Loucy (cell line): ENCODE results near the gene LAPTM5.

Experiments
- H2AFZ ChIP-seq: fragments of 200-600 bp; sonication (generic); 2 replicates; pipeline ENCODE4 v1.6.0; 2016; ENCODE audit warnings: antibody characterized with exemption, mild to moderate bottlenecking, low read length, moderate library complexity
- H3F3A ChIP-seq: fragments of 200-600 bp; 2 replicates; pipeline ENCODE4 v1.6.0; 2016; ENCODE audit warnings: antibody characterized with exemption, low read depth, mild to moderate bottlenecking
- H3K27me3 ChIP-seq: fragments of 200-600 bp; sonication (generic); 2 replicates; pipeline ENCODE4 v1.6.1; 2014; ENCODE audit warnings: low read length, mild to moderate bottlenecking; ENCODE audit not compliant: insufficient read depth, poor library complexity, severe bottlenecking
- H3K36me3 ChIP-seq: fragments of 200-600 bp; sonication (generic); 2 replicates; pipeline ENCODE4 v1.6.1; 2016; ENCODE audit warnings: low read length; ENCODE audit not compliant: insufficient read depth
- H3K4me1 ChIP-seq: fragments of 200-600 bp; sonication (generic); 2 replicates; pipeline ENCODE4 v1.5.1; 2014; ENCODE audit warnings: low read length, mild to moderate bottlenecking; ENCODE audit not compliant: insufficient read depth, poor library complexity, severe bottlenecking
- H3K4me2 ChIP-seq: fragments of 200-600 bp; sonication (generic); 2 replicates; pipeline ENCODE4 v1.6.0; 2014; ENCODE audit warnings: antibody characterized with exemption, low read length, low read depth, mild to moderate bottlenecking; ENCODE audit not compliant: poor library complexity, severe bottlenecking
- H3K4me3 ChIP-seq: fragments of 200-600 bp; sonication (generic); 2 replicates; pipeline ENCODE4 v1.5.1; 2014; ENCODE audit warnings: low read length, mild to moderate bottlenecking, mixed read lengths; ENCODE audit not compliant: poor library complexity, severe bottlenecking
- H3K79me2 ChIP-seq: fragments of 200-600 bp; sonication (generic); 2 replicates; pipeline ENCODE4 v1.6.1; 2014; ENCODE audit warnings: low read length; ENCODE audit not compliant: insufficient read depth
- H3K9ac ChIP-seq: fragments of 200-600 bp; sonication (generic); 2 replicates; pipeline ENCODE4 v1.6.0; 2014; ENCODE audit warnings: mild to moderate bottlenecking, low read depth, low read length, moderate library complexity; ENCODE audit not compliant: poor library complexity, severe bottlenecking
- H3K9me2 ChIP-seq: fragments of 200-600 bp; sonication (generic); replicated peaks from 2 replicates; pipeline ENCODE4 v1.6.1; 2016; ENCODE audit warnings: low read depth, low read length, mixed read lengths
- H3K9me3 ChIP-seq: fragments of 200-600 bp; sonication (generic); 2 replicates; pipeline ENCODE4 v1.6.1; 2014; ENCODE audit warnings: mild to moderate bottlenecking, antibody characterized with exemption, low read length, low read depth; ENCODE audit not compliant: insufficient read depth
- H4K20me1 ChIP-seq: fragments of 200-600 bp; sonication (generic); 2 replicates; pipeline ENCODE4 v1.6.0; 2014; ENCODE audit warnings: antibody characterized with exemption, low read length, mild to moderate bottlenecking; ENCODE audit not compliant: insufficient read depth, poor library complexity, severe bottlenecking
- CTCF ChIP-seq: fragments of 200-600 bp; sonication (generic); conservative IDR thresholded peaks from 2 replicates; pipeline ENCODE4 v1.5.1; 2014; ENCODE audit warnings: mild to moderate bottlenecking, antibody characterized with exemption, low read length
- EZH2phosphoT487 ChIP-seq: fragments of 200-600 bp; IDR thresholded peaks from 2 replicates; pipeline ENCODE4 v1.6.1; 2018; ENCODE audit warnings: antibody characterized with exemption, mild to moderate bottlenecking, moderate library complexity, borderline replicate concordance

The LAPTM5 gene

GRCh38 chr1:30804822-30805221 is 47.2 kb upstream of the LAPTM5 start:
- no peaks in the 10 kb centered on the region for H4K20me1 ChIP-seq
- no peaks in the 10 kb centered on the region for H3K9me2 ChIP-seq
- no peaks in the 10 kb centered on the region for H3K9me3 ChIP-seq
- no peak overlapping the region for H3K4me2 ChIP-seq
- no peak for TF ChIP-seq EZH2phosphoT487
- no peak for TF ChIP-seq CTCF
- H3K27me3 ChIP-seq: peaks cover 5% of the 10 kb centered on the region
- no peaks in the 10 kb centered on the region for H3K36me3 ChIP-seq
- H3K9ac ChIP-seq: no peak overlapping the region
- no peak overlapping the region for H2AFZ ChIP-seq
- no peaks in the 10 kb centered on the region for H3F3A ChIP-seq
- no peaks in the 10 kb centered on the region for H3K4me1 ChIP-seq
- H3K79me2 ChIP-seq: no peaks in the 10 kb centered on the region
- no peak overlapping the region for H3K4me3 ChIP-seq

- H4K20me1 ChIP-seq: no peaks in the 10 kb centered on the region
- no peaks in the 10 kb centered on the region for H3K36me3 ChIP-seq
- no peaks in the 10 kb centered on the region for H3F3A ChIP-seq
- H2AFZ ChIP-seq: no peak overlapping the region
- no peak overlapping the region for H3K4me3 ChIP-seq
- no peaks in the 10 kb centered on the region for H3K4me1 ChIP-seq
- H3K9me3 ChIP-seq: no peaks in the 10 kb centered on the region
- no peaks in the 10 kb centered on the region for H3K9me2 ChIP-seq
- no peaks in the 10 kb centered on the region for H3K79me2 ChIP-seq
- H3K9ac ChIP-seq: no peak overlapping the region
- peaks cover 5% of the 10 kb centered on the region for H3K27me3 ChIP-seq
- H3K4me2 ChIP-seq: no peak overlapping the region
- TF ChIP-seq EZH2phosphoT487: no peak
- no peak for TF ChIP-seq CTCF
These were observed 46.8 kb upstream of the LAPTM5 start for GRCh38 chr1:30804352-30804751.

GRCh38 chr1:30803562-30803961 is 46.0 kb upstream of the LAPTM5 start:
- H3K9ac ChIP-seq: no peak overlapping the region
- no peaks in the 10 kb centered on the region for H3K79me2 ChIP-seq
- no peaks in the 10 kb centered on the region for H3F3A ChIP-seq
- no peak for TF ChIP-seq CTCF
- no peak for TF ChIP-seq EZH2phosphoT487
- no peaks in the 10 kb centered on the region for H4K20me1 ChIP-seq
- H2AFZ ChIP-seq: no peak overlapping the region
- H3K4me3 ChIP-seq: no peak overlapping the region
- H3K9me2 ChIP-seq: no peaks in the 10 kb centered on the region
- no peak overlapping the region for H3K4me2 ChIP-seq
- peaks cover 5% of the 10 kb centered on the region for H3K27me3 ChIP-seq
- no peaks in the 10 kb centered on the region for H3K36me3 ChIP-seq
- H3K9me3 ChIP-seq: no peaks in the 10 kb centered on the region
- peaks cover 5% of the 10 kb centered on the region for H3K4me1 ChIP-seq
